ENCODE measurements around the gene FBXL16.
A peak's percentile ranks its signal among the peaks of the same experiment; 100 is the strongest.

The FBXL16 gene

DNA sequence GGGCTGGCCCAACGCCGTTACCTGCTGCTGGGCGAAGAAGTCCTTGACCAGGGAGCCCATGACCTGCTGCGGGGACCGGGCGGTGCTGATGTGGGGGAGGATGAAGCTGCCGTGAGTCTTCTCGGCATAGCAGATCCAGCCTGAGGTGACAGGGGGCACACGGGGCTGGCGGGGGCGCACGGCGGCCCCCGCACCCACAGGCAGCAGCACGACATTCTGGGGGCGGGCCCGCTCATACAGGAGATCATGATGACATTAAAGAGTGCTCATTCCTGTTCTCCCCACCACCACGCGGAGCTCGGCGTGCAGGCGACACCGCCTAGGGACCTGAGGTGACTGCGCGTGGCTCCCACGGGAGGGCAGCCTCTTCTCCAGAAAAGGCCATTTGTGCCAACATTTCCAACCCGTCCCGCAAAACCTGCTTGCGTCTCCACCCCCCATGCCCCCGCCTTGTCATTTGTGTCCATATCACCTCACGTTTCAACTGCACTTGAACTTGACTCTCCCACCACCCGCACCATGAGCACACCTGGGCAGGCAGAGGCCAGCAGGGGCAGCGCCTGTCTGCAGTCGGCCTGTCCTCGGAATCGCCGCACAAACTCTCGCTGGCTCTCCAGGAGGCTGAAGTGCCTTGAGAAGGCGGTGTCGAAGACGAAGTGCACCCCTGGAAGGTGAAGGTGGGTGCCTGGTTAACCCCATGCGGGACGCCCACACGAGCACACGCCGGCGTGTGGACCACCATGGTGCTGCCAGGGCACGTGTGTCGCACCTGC is 28.8 kb upstream of the FBXL16 start:
- no peak for DNase-seq

DNA sequence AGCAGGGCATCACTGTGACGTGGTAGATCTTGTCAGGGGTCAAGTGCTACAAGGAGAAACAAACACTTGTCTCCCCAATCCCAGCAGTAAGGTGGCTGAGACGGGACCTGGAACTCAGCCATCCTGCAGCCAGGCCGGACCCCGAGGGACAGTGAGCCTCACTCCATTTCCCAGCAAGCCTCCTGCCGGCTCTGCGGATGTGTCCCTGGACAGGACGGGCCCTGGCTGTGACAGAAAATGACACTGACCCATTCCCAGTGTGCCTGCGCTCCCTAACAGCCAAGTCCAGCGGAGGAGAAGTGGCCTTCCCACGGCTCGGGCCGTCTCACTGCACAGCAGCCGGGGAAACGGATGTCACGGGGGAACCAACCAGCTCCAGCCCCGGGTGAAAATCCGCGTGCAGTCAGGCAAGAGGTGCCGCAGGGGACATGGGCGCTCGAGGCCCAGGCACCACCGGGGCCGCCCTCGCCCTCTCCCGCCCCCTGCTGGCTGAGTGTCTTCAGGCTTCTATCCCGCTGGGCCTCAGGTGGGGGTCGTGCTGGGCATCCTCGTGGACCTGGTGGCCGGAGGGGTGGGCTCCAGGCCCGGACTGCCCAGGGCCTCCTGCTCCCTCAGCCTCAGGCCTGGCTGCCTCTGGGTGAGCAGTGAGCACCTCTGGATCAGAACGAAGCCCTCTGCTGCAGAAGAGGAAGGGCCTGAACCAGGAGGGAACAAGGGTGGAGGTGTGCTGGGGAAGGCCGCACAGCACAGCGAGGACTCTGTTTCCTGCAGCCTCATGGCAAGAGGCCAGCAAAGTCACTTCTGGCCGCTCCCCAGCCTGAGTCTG is 28.0 kb upstream of the FBXL16 start:
- peak in 2 of 3 donors; percentile 38 to 40 for DNase-seq

GRCh38 chr16:732936-733335 is 27.3 kb upstream of the FBXL16 start:
- no peak for DNase-seq

DNA sequence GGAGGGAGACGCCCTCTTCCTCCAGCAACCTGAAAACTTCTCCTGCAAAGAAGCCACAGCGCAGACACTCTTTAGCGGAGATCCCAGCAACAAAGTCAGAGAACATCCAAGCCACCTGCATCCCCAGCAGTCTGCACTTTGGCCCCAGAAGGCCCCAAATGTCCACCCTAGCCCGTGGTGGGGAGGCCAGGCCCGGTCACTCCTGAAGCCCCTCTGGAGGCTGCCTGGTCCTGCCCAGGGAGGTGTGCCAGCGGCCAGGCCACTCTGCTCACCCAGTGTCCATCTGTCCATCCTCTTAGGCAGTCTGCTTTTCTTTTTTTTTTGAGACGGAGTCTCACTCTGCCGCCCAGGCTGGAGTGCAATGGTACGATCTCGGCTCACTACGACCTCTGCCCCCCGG is 26.7 kb upstream of the FBXL16 start:
- no peak for DNase-seq

GRCh38 chr16:730666-731509 is 25.3 kb upstream of the FBXL16 start:
- no peak for DNase-seq

GRCh38 chr16:729768-730665 is 24.4 kb upstream of the FBXL16 start:
- DNase-seq: no peak

DNA sequence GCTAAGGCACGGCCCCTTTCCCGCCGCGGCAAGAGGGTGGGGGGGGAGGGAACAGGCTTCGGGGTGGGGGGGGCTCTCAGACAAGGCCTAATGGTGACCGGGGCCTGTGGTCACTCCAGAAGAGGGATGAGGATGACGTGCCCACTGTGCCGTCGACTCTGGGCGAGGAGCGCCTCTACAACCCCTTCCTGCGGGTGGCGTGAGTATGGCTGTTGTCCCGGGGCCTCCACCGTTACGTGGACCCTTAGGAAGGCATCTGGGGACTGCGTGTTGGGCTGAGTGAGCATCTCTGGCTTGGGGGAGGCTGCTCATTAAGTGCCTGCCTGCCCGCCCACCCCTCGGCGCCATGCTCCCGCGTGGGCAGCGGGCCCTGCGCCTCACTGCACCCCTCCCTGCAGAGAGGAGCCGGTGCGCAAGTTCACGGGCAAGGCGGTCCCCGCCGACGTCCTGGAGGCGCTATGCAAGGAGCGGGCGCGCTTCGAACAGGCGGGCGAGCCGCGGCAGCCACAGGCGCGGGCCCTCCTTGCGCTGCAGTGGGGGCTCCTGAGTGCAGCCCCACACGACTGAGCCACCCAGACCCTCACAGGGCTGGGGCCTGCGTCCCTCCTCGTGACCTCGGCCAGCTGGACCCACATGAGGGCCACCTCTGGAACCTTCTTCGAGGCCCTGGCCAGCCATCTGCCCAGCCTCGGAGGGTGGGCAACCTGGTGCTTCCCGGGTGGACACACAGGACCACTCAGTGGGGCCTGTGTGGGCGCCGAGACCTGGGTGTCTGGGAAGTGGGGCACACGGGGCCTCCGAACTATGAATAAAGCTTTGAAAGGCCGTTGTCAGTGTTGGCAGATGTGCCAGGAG is 23.5 kb upstream of the FBXL16 start:
- DNase-seq: no peak

DNA sequence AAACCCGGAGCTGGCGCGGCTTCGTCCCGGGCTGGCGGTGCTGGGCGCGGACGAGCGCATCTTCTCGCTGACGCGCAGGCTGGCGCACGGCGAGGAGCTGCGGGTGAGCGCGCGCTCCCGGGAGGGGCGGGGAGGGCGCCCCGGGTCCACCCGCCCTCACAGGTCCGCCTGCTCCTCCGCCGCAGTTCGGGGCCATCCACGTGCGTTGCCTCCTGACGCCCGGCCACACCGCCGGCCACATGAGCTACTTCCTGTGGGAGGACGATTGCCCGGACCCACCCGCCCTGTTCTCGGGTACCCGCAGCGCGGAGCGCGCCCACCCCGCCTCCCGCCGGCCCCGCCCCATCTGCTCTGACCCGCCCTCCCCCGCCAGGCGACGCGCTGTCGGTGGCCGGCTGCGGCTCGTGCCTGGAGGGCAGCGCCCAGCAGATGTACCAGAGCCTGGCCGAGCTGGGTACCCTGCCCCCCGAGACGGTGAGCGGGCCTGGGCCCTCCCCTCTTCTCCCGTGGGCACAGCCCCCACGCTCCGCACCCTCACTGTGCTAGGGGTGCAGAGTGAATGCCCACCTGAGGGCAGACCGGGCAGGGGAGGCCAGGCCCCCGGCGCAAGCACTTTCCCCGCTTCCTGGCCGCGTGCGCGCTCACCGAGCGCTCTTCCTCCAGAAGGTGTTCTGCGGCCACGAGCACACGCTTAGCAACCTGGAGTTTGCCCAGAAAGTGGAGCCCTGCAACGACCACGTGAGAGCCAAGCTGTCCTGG is 22.7 kb upstream of the FBXL16 start:
- DNase-seq: peak; percentile 49 to 83 (median 66)

GRCh38 chr16:727291-727977 is 21.8 kb upstream of the FBXL16 start:
- peak; percentile 34 to 65 (median 51) for DNase-seq

- peak; percentile 42 to 73 (median 60) for DNase-seq
Measured at GRCh38 chr16:726438-727290, 21.1 kb upstream of the FBXL16 start, which contains the start of the genes CCDC78 and HAGHL. CCDC78 (minus strand) TSS chr16:726443; CDS start chr16:726367, 76 bp downstream. HAGHL (plus strand) TSS chr16:727106; CDS start chr16:727510, 404 bp downstream.

DNA sequence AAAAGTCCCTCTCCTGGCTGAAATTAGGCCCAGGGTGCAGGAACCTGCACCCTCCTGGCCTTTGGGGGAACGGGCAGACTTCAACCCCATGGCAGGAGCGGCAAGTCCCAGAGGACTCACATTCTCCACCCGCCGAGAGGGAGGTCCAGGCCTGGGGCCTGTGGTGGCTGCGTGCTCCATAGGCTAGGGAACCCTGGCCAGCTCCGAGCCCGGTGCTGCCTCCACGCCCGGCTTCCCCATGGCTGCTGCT is 20.5 kb upstream of the FBXL16 start:
- DNase-seq: no peak

DNA sequence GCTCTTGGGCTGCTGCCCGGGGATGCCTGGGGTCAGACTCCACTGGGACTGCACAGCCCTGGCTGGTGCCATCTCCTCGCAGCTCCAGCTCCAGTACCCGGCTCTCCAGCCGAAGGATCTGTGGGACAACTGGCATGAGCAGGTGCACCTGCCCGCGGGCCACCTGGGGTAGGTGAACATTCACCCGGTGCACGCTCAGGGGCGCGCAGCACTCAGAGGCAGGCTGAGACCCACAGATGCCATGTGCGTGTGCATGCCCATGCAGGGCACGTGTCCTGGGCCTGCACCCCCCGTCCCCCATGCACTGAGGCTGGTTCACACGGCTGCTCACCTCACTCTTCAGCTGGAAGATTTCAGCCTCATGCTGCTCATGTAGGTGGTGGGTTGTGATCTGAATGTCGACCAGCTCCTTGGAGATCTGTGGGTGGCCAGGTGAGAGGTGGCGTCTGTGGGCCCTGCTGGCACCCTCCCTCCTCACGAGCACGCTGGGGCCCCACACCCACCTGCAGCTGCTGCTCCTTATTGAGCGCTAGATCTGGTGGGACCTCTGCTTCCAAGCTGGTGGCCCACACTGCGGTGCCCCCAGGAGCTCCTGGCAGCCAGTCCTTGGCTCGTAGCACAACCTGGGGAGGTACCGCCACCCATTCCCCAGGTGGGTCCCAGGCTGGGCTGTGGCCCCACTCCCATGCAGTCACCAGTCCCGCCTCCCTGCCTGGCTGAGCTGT is 20.0 kb upstream of the FBXL16 start:
- DNase-seq: no peak

DNA sequence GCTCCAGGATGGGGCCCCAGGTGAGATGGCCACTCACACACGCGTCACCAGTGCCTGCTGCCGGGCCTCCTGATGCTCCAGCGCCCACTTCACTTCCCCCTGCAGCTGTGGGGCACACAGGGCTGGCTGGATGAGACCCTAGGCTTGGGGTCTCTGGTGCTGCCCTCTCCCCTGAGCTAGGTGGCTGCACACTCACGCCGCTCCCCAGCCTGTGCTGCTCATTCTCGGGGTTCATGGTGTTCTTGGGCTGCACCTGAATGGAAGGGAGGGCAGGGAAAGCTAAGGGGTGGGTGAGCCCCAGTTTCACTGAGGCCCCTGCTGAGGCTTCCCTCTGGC is 19.4 kb upstream of the FBXL16 start:
- DNase-seq: no peak

DNA sequence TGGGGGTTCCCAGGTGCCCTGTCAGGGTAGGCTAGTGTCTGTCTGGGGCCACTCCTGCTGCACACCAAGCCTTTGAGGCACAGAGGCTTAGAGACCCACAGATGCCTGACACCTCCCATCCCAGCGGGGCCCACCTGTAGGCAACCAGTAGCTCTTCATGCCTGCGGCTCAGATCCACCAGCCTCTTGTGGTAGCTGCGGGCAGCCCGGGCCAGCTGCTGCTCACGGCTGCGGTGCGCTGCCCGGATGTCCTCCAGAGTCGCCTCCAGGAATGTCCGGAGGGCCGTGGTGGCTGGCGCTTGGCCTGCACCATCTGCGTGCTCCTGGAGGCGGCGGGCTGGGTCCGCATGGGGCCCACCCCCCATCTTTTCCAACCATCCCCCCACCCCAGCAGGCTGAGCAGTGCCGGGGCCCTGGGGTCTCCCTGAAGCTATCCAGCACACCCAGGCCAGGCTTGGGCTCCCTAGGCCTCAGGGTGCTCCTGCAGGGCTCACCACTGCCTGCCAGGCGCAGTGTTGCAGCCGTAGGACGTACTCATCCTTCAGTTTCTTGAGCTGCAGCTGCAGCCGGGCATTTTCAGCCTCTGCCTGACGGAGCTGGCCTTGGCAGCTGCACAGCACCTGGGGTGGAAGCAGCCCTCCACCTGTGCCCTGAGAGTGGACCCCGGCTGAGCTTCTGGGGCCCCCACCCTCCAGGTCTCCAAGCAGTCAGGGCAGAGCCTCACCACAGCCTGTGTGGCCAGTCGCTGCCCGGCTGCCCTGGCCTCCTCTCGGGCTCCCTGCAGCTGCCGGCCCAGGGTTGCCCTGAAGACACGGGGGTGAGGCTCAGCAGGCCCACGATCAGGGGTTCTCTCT is 18.8 kb upstream of the FBXL16 start:
- DNase-seq: no peak

DNA sequence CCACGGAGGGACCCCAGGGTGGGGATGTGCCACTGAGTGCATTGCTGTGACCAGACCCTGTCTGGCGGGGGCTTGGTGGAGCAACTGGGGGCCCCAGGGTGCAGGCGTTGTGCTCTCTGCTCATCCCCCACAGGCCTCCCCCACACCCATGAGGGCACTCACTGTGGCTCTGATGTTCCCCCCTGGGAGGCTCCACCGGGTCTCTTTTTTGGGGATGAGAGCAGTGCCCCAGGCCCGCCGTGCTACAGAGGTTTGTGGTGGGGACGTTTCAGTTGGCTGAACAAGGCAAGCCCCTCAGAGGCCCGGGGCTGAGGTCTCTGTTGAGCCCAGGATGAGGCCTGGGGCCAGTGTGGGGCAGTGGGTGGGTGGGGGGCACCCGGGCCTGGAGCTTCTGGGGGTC is 18.1 kb upstream of the FBXL16 start:
- DNase-seq: no peak

GRCh38 chr16:722835-723633 is 17.4 kb upstream of the FBXL16 start:
- no peak for DNase-seq
